Panc1 (cell line): ENCODE data around the gene HKDC1.

Source experiments
- POLR2AphosphoS5 ChIP-seq: IDR thresholded peaks from 2 replicates; pipeline ENCODE4 v1.6.1; 2012; ENCODE audit warnings: mild to moderate bottlenecking, low read depth, low read length, moderate library complexity
- SIN3A ChIP-seq: IDR thresholded peaks from 2 replicates; pipeline ENCODE4 v1.6.1; 2012; ENCODE audit warnings: low read depth, mild to moderate bottlenecking, low read length, moderate library complexity, borderline replicate concordance; ENCODE audit not compliant: insufficient read depth
- TCF7L2 ChIP-seq: IDR thresholded peaks from 2 replicates; pipeline ENCODE4 v1.6.1; 2011; ENCODE audit warnings: mild to moderate bottlenecking, low read depth, low read length, inconsistent platforms
- TF ChIP-seq, protein P1 (sequence below): fragments of 450-650 bp; IDR thresholded peaks from 2 replicates; pipeline ENCODE4 v1.5.1; 2017; ENCODE audit warnings: mild to moderate bottlenecking
- TF ChIP-seq, protein P2 (sequence below), 2 experiments: IDR thresholded peaks; 2 replicates each; pipeline ENCODE4 v1.6.1; 2011 to 2012; ENCODE audit warnings: low read depth in 2 of 2, control low read depth in 1 of 2, low read length in 1 of 2, mild to moderate bottlenecking in 1 of 2, moderate library complexity in 1 of 2; ENCODE audit not compliant: insufficient read depth in 1 of 2

DNA sequence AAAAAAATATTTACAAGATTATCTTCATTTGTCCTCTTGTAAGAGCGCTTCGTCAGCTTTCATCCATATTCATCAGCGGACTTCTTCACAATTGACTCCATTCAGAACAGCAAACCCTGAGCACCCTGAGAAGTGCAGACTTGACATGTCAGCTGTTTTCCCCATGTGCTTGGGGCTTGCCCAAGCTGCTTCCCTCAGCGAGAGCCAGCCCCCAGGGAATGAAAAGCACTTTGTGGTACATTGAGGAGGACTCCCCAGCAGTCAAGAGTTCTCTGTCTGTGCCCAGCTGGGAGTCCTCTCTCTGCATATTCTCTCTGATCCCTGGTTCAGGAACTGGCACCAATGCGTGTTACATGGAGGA lies 22.7 kb downstream of the HKDC1 start:
- TF ChIP-seq, protein P1, sequence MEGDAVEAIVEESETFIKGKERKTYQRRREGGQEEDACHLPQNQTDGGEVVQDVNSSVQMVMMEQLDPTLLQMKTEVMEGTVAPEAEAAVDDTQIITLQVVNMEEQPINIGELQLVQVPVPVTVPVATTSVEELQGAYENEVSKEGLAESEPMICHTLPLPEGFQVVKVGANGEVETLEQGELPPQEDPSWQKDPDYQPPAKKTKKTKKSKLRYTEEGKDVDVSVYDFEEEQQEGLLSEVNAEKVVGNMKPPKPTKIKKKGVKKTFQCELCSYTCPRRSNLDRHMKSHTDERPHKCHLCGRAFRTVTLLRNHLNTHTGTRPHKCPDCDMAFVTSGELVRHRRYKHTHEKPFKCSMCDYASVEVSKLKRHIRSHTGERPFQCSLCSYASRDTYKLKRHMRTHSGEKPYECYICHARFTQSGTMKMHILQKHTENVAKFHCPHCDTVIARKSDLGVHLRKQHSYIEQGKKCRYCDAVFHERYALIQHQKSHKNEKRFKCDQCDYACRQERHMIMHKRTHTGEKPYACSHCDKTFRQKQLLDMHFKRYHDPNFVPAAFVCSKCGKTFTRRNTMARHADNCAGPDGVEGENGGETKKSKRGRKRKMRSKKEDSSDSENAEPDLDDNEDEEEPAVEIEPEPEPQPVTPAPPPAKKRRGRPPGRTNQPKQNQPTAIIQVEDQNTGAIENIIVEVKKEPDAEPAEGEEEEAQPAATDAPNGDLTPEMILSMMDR: no peak
- TF ChIP-seq, protein P2, sequence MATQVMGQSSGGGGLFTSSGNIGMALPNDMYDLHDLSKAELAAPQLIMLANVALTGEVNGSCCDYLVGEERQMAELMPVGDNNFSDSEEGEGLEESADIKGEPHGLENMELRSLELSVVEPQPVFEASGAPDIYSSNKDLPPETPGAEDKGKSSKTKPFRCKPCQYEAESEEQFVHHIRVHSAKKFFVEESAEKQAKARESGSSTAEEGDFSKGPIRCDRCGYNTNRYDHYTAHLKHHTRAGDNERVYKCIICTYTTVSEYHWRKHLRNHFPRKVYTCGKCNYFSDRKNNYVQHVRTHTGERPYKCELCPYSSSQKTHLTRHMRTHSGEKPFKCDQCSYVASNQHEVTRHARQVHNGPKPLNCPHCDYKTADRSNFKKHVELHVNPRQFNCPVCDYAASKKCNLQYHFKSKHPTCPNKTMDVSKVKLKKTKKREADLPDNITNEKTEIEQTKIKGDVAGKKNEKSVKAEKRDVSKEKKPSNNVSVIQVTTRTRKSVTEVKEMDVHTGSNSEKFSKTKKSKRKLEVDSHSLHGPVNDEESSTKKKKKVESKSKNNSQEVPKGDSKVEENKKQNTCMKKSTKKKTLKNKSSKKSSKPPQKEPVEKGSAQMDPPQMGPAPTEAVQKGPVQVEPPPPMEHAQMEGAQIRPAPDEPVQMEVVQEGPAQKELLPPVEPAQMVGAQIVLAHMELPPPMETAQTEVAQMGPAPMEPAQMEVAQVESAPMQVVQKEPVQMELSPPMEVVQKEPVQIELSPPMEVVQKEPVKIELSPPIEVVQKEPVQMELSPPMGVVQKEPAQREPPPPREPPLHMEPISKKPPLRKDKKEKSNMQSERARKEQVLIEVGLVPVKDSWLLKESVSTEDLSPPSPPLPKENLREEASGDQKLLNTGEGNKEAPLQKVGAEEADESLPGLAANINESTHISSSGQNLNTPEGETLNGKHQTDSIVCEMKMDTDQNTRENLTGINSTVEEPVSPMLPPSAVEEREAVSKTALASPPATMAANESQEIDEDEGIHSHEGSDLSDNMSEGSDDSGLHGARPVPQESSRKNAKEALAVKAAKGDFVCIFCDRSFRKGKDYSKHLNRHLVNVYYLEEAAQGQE (IDR thresholded peaks at IDR 0.05; ENCODE audit: insufficient read depth in 1 of 2, low read depth in 2 of 2, low read length in 1 of 2): no peak
- TF ChIP-seq POLR2AphosphoS5 (no peak), SIN3A (no peak), TCF7L2 (no peak)
